OCI-LY3 (cell line): ENCODE data around the gene TPM1.

Experiments used
- EZH2phosphoT487 ChIP-seq: fragments of 200-600 bp; shearing (Covaris generic); IDR thresholded peaks from 2 replicates; pipeline ENCODE4 v1.6.1; 2018; ENCODE audit warnings: antibody characterized with exemption, mixed run types, low read depth
- TF ChIP-seq, protein P1 (sequence below): fragments of 200-600, 300-600 bp; sonication (generic); IDR thresholded peaks from 2 replicates; pipeline ENCODE4 v1.5.1; 2014; ENCODE audit warnings: antibody characterized with exemption, low read length, low read depth

DNA sequence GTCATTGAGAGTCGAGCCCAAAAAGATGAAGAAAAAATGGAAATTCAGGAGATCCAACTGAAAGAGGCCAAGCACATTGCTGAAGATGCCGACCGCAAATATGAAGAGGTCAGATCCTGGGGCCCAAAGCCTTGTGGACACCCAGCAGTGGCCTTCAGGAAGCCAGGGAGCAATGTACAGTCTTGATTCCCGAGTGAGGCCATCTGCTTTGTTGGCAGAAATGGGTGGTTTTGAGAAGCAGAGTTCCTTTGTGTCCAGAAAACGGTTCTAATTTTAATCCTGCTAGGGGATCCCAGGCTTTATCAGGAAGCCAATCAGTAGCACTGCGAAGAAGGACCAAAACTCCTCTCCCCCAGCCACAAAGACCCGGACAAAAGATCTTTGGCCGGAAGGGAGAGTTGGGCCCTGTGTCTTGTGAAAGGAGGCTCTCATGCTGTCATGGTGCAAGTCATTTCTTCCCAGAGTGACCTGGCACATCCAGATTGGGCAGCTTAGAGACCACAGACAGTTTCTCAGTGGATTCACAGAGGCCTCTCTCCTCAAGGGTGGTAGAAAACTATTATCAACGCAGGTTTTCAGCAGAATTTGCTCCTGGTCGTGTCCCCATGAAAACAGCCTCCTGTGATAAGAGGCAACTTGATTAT, 17.1 kb downstream of the TPM1 start:
- TF ChIP-seq, protein P1, sequence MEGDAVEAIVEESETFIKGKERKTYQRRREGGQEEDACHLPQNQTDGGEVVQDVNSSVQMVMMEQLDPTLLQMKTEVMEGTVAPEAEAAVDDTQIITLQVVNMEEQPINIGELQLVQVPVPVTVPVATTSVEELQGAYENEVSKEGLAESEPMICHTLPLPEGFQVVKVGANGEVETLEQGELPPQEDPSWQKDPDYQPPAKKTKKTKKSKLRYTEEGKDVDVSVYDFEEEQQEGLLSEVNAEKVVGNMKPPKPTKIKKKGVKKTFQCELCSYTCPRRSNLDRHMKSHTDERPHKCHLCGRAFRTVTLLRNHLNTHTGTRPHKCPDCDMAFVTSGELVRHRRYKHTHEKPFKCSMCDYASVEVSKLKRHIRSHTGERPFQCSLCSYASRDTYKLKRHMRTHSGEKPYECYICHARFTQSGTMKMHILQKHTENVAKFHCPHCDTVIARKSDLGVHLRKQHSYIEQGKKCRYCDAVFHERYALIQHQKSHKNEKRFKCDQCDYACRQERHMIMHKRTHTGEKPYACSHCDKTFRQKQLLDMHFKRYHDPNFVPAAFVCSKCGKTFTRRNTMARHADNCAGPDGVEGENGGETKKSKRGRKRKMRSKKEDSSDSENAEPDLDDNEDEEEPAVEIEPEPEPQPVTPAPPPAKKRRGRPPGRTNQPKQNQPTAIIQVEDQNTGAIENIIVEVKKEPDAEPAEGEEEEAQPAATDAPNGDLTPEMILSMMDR, result no peak
- TF ChIP-seq EZH2phosphoT487, result no peak
